Uterus (tissue), 4 donors: ENCODE measurements around the gene SHISAL2A. TPM values are rescaled to one million over a fixed set of nuclear protein-coding genes. Genes with fewer than 3 reads are reported as not detected.

Experiments
- DNase-seq, 2 donors: peaks; one replicate each; pipeline ENCODE4 v3.0.0-alpha.2; 2019 to 2020
- H3K27ac ChIP-seq, 2 donors: fragments of 200-600 bp; sonication (generic); 1 replicate in 1 of 2; 2 replicates in 1 of 2; pipeline ENCODE4 v1.5.1; 2016 to 2018
- H3K27me3 ChIP-seq, 2 donors: fragments of 200-600 bp; sonication (generic); one replicate each; pipeline ENCODE4 v1.5.1; 2018 to 2019; ENCODE audit warnings: control low read depth in 1 of 2
- H3K36me3 ChIP-seq, 2 donors: fragments of 200-600 bp; sonication (generic); one replicate each; pipeline ENCODE4 v1.5.1; 2019; ENCODE audit warnings: control low read depth in 1 of 2
- H3K4me1 ChIP-seq, 2 donors: fragments of 200-600 bp; sonication (generic); one replicate each; pipeline ENCODE4 v1.5.1; 2018 to 2019; ENCODE audit warnings: control low read depth in 1 of 2
- H3K4me3 ChIP-seq, 2 donors: fragments of 200-600 bp; sonication (generic); 1 replicate in 1 of 2; 2 replicates in 1 of 2; pipeline ENCODE4 v1.5.1; 2018 to 2019; ENCODE audit warnings: mild to moderate bottlenecking in 1 of 2
- H3K9me3 ChIP-seq, 2 donors: fragments of 200-600 bp; sonication (generic); one replicate each; pipeline ENCODE4 v1.5.1; 2019; ENCODE audit warnings: control low read depth in 1 of 2
- CTCF ChIP-seq, 4 experiments: fragments of 200-600 bp in 2 of 4; fragments of 450-650 bp in 2 of 4; sonication (generic) in 2 of 4; IDR thresholded peaks; one replicate each; pipeline ENCODE4 v1.5.1; 2016 to 2019; ENCODE audit warnings: antibody characterized with exemption in 4 of 4, mild to moderate bottlenecking in 2 of 4, moderate library complexity in 1 of 4
- POLR2A ChIP-seq, 2 donors: fragments of 450-650 bp; IDR thresholded peaks; one replicate each; pipeline ENCODE4 v1.6.1; 2016; ENCODE audit warnings: antibody characterized with exemption in 2 of 2, mild to moderate bottlenecking in 1 of 2, moderate library complexity in 1 of 2
- intact Hi-C: fragments of 100-400 bp; cut with DNase I; formaldehyde crosslinking; loops from one replicate; pipeline ENCODE4 v1.15.1; 2023; ENCODE audit warnings: low total_unique reads
- total RNA-seq, 4 donors: library from RNA; depleted of rRNA in 3 of 4; stranded (reverse); fragments of >200 nt in 3 of 4; gene quantifications; one replicate each; pipeline versions ENCODE4 v1.1.0 to v1.2.4, GENCODE V29; 2014 to 2023
- donor health status: DM: yes; HTN: yes; CAD: no.

SHISAL2A gene
- total RNA-seq, 4 donors from 2014 or later, result 0.28 to 0.49 TPM; not detected in 2

- H3K27me3 ChIP-seq, result no peaks in the 10 kb centered on the region
- TF ChIP-seq POLR2A (IDR thresholded peaks at IDR 0.05) (no peak), CTCF (IDR thresholded peaks at IDR 0.05) (no peak)
- no peak overlapping the region for H3K4me3 ChIP-seq
- intact Hi-C loops, result no loop called here
- DNase-seq, result no peak
- H3K36me3 ChIP-seq, result no peaks in the 10 kb centered on the region
- H3K4me1 ChIP-seq, result no peaks in the 10 kb centered on the region
- H3K9me3 ChIP-seq, result no peaks in the 10 kb centered on the region
- H3K27ac ChIP-seq, result no peak overlapping the region
These were observed 40.2 kb upstream of the SHISAL2A start for GRCh38 chr1:52592637-52593323.

GRCh38 chr1:52593495-52593894, 39.5 kb upstream of the SHISAL2A start:
- Histone ChIP-seq H3K27ac (no peak overlapping the region), H3K9me3 (no peaks in the 10 kb centered on the region), H3K27me3 (no peaks in the 10 kb centered on the region), H3K4me1 (no peaks in the 10 kb centered on the region), H3K4me3 (no peak overlapping the region), H3K36me3 (no peaks in the 10 kb centered on the region)
- intact Hi-C loops, result no loop called here
- DNase-seq, result no peak
- TF ChIP-seq POLR2A (IDR thresholded peaks at IDR 0.05) (no peak), CTCF (IDR thresholded peaks at IDR 0.05) (no peak)

- Histone ChIP-seq H3K36me3 (no peaks in the 10 kb centered on the region), H3K27me3 (no peaks in the 10 kb centered on the region), H3K9me3 (no peaks in the 10 kb centered on the region), H3K4me1 (no peaks in the 10 kb centered on the region), H3K4me3 (no peak overlapping the region), H3K27ac (no peak overlapping the region)
- TF ChIP-seq CTCF (IDR thresholded peaks at IDR 0.05), result no peak
- TF ChIP-seq POLR2A (IDR thresholded peaks at IDR 0.05), result no peak
- DNase-seq, result no peak
- intact Hi-C loops, result no loop called here
These were observed 37.9 kb upstream of the SHISAL2A start for GRCh38 chr1:52595061-52595460.

- Histone ChIP-seq H3K9me3 (no peaks in the 10 kb centered on the region), H3K36me3 (no peaks in the 10 kb centered on the region), H3K27ac (no peak overlapping the region), H3K27me3 (no peaks in the 10 kb centered on the region), H3K4me3 (no peak overlapping the region), H3K4me1 (peaks cover 0 to 2% of the 10 kb centered on the region in 2 donors)
- intact Hi-C loops, result no loop called here
- TF ChIP-seq POLR2A (IDR thresholded peaks at IDR 0.05), result no peak
- TF ChIP-seq CTCF (IDR thresholded peaks at IDR 0.05), result no peak
- no peak for DNase-seq
These were observed 35.1 kb upstream of the SHISAL2A start for GRCh38 chr1:52597912-52598311.

GRCh38 chr1:52598729-52599128, 34.2 kb upstream of the SHISAL2A start:
- no peaks in the 10 kb centered on the region for H3K36me3 ChIP-seq
- TF ChIP-seq CTCF (IDR thresholded peaks at IDR 0.05) (no peak), POLR2A (IDR thresholded peaks at IDR 0.05) (no peak)
- intact Hi-C loops, result no loop called here
- H3K4me3 ChIP-seq, result no peak overlapping the region
- H3K27ac ChIP-seq, result no peak overlapping the region
- peaks cover 0 to 8% of the 10 kb centered on the region in 2 donors for H3K4me1 ChIP-seq
- H3K27me3 ChIP-seq, result no peaks in the 10 kb centered on the region
- no peaks in the 10 kb centered on the region for H3K9me3 ChIP-seq
- no peak for DNase-seq
